SU-DHL-6 (cell line): ENCODE data around the gene ZRANB2.

Source experiments
- H2AFZ ChIP-seq: fragments of 200-600 bp; sonication (generic); 2 replicates; pipeline ENCODE4 v1.6.1; 2014; ENCODE audit warnings: low read depth, mild to moderate bottlenecking, moderate library complexity, mixed read lengths, antibody characterized with exemption, low read length; ENCODE audit not compliant: severe bottlenecking
- H3F3A ChIP-seq: fragments of 200-600 bp; shearing (Covaris generic); 2 replicates; pipeline ENCODE4 v1.6.0; 2016; ENCODE audit warnings: antibody characterized with exemption, mild to moderate bottlenecking; ENCODE audit not compliant: insufficient read depth
- H3K27ac ChIP-seq: fragments of 200-600 bp; sonication (generic); 2 replicates; pipeline ENCODE4 v1.5.1; 2016; ENCODE audit warnings: low read depth, mild to moderate bottlenecking, low read length, moderate library complexity, mixed read lengths
- H3K27me3 ChIP-seq: fragments of 200-600 bp; sonication (generic), shearing (Covaris generic); 2 replicates; pipeline ENCODE4 v1.6.0; 2014; ENCODE audit warnings: mild to moderate bottlenecking, low read length
- H3K36me3 ChIP-seq: fragments of 200-600 bp; sonication (generic); 2 replicates; pipeline ENCODE4 v1.6.1; 2014; ENCODE audit warnings: mild to moderate bottlenecking, low read length, mixed read lengths
- H3K4me2 ChIP-seq: fragments of 300-600, 200-600 bp; shearing (Covaris generic), sonication (generic); 2 replicates; pipeline ENCODE4 v1.6.0; 2014; ENCODE audit warnings: low read length, low read depth, mild to moderate bottlenecking; ENCODE audit not compliant: poor library complexity, severe bottlenecking
- H3K4me3 ChIP-seq: fragments of 200-600 bp; sonication (generic); 2 replicates; pipeline ENCODE4 v1.5.1; 2014; ENCODE audit warnings: antibody characterized with exemption, low read length, mild to moderate bottlenecking, mixed read lengths; ENCODE audit not compliant: insufficient read depth, poor library complexity, severe bottlenecking
- H3K79me2 ChIP-seq: fragments of 200-600 bp; sonication (generic); 2 replicates; pipeline ENCODE4 v1.6.1; 2014; ENCODE audit warnings: mild to moderate bottlenecking, low read length, moderate library complexity; ENCODE audit not compliant: insufficient read depth
- H3K9ac ChIP-seq: fragments of 200-600 bp; sonication (generic); 2 replicates; pipeline ENCODE4 v1.7.0; 2014; ENCODE audit warnings: mild to moderate bottlenecking, low read length
- H3K9me2 ChIP-seq: fragments of 200-600 bp; sonication (generic); replicated peaks from 2 replicates; pipeline ENCODE4 v1.6.1; 2014; ENCODE audit warnings: low read length; ENCODE audit not compliant: insufficient read depth
- H3K9me3 ChIP-seq: fragments of 200-600 bp; sonication (generic); 2 replicates; pipeline ENCODE4 v1.6.1; 2014; ENCODE audit warnings: low read length, mixed read lengths; ENCODE audit not compliant: insufficient read depth
- H4K20me1 ChIP-seq: fragments of 200-600 bp; sonication (generic); 2 replicates; pipeline ENCODE4 v1.6.1; 2014; ENCODE audit warnings: low read depth, mild to moderate bottlenecking, antibody characterized with exemption, low read length, moderate library complexity, mixed read lengths
- EZH2phosphoT487 ChIP-seq: fragments of 200-600 bp; sonication (generic), shearing (Covaris generic); conservative IDR thresholded peaks from 2 replicates; pipeline ENCODE4 v1.6.1; 2018; ENCODE audit warnings: mild to moderate bottlenecking, antibody characterized with exemption, low read length, moderate library complexity, mixed read lengths
- TF ChIP-seq, protein P1 (sequence below): fragments of 200-600 bp; sonication (generic); IDR thresholded peaks from one replicate; pipeline ENCODE4 v1.5.1; 2017; ENCODE audit warnings: antibody characterized with exemption, mild to moderate bottlenecking, low read length, moderate library complexity; ENCODE audit not compliant: insufficient read depth, poor library complexity, severe bottlenecking

ZRANB2 gene

DNA sequence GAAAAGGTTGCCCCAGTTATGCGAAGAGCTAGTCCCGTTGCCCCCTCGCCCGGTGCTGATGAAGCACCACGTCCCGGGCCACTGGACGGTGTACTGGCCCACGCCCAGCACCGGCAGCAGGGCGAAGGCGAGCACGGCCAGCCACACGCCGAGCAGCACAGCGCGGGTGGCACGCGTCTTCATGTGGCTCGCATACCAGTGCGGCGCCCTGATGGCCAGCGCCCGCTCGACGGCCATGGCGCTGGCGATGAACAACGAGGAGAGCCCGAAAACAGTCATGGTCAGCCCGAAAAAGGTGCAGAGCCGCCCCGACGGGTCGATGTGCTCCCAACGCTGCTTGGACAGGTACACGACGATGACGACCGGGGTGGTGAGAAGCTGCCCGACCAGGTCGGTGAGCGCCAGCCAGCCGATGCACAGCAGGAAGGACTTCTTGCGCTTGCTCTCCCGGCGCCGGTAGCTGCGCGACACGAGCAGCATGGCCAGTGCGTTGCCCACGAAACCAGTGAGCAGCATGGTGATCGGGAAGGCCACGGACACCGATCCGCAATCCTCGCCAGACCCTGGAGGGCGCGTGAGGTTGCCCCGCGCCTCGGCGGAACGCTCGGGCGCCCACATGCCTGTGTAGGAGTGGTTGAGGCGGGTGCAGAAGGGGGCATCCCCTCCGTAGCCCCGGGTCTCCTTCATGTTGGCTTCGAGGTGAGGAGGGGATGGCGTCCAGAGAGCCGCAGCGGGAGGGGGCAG is 33.8 kb downstream of the ZRANB2 start:
- no peak overlapping the region for H3K27ac ChIP-seq
- no peak overlapping the region for H2AFZ ChIP-seq
- no peaks in the 10 kb centered on the region for H3K9me3 ChIP-seq
- no peak overlapping the region for H3K9ac ChIP-seq
- H3K79me2 ChIP-seq: no peaks in the 10 kb centered on the region
- TF ChIP-seq, protein P1, sequence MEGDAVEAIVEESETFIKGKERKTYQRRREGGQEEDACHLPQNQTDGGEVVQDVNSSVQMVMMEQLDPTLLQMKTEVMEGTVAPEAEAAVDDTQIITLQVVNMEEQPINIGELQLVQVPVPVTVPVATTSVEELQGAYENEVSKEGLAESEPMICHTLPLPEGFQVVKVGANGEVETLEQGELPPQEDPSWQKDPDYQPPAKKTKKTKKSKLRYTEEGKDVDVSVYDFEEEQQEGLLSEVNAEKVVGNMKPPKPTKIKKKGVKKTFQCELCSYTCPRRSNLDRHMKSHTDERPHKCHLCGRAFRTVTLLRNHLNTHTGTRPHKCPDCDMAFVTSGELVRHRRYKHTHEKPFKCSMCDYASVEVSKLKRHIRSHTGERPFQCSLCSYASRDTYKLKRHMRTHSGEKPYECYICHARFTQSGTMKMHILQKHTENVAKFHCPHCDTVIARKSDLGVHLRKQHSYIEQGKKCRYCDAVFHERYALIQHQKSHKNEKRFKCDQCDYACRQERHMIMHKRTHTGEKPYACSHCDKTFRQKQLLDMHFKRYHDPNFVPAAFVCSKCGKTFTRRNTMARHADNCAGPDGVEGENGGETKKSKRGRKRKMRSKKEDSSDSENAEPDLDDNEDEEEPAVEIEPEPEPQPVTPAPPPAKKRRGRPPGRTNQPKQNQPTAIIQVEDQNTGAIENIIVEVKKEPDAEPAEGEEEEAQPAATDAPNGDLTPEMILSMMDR: no peak
- no peak for TF ChIP-seq EZH2phosphoT487
- H3F3A ChIP-seq: no peaks in the 10 kb centered on the region
- 0 out of 2 replicates have a peak, but pooled peaks cover 3% of the 10 kb centered on the region for H4K20me1 ChIP-seq
- H3K27me3 ChIP-seq: no peaks in the 10 kb centered on the region
- H3K36me3 ChIP-seq: no peaks in the 10 kb centered on the region
- no peak overlapping the region for H3K4me2 ChIP-seq
- H3K4me3 ChIP-seq: no peak overlapping the region
- H3K9me2 ChIP-seq: no peaks in the 10 kb centered on the region

DNA sequence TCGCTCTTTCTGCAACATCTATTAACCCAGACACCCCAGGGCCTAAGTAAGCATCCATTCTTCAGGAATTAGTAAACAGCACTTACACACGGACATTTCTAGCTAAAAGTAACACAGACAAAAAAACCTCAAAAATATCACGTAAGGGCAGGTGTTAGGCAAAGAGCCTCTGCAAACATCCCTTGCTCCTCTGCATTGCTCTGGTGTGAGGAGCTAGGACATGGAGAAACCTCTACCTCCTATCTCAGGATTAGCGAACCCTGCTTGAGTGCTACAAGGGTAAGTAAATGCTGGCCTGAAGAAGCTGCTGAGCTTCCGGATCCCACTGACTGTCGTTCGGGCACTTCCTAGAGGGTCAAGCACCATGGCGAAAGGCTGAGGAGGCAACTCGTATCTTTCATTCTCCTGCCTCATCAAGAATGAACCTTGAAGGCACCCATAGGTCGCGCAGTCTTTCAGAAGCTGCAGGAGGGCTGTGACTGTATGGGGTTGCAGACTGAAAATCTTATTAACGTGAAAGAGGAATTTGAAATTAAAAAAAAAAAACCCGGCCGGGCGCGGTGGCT is 35.3 kb downstream of the ZRANB2 start:
- Histone ChIP-seq H3F3A (no peaks in the 10 kb centered on the region), H3K9me2 (no peaks in the 10 kb centered on the region), H3K9ac (no peak overlapping the region), H4K20me1 (0 out of 2 replicates have a peak, but pooled peaks cover 3% of the 10 kb centered on the region), H3K9me3 (no peaks in the 10 kb centered on the region), H3K36me3 (no peaks in the 10 kb centered on the region), H3K4me3 (no peak overlapping the region), H3K27me3 (no peaks in the 10 kb centered on the region), H3K79me2 (no peaks in the 10 kb centered on the region), H2AFZ (no peak overlapping the region), H3K4me2 (no peak overlapping the region), H3K27ac (no peak overlapping the region)
- TF ChIP-seq, protein P1: no peak
- no peak for TF ChIP-seq EZH2phosphoT487

DNA sequence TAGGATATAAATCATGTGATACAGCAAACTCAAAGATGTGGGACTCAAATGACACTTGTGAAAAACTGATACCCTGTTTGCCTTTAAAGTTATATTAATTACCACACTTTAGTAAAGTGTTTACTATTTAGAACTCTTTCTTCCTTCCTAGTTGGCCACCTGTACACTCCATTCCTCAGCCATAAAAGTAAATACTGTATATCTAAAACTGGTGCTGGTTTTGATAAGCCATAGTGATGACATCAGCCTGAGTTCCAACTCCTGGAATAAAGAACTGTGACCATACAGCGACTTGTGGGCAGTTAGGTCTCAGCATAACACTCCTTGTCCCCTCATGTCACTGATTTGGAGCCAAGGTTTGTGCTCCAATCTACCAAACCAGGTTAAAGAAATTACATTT is 36.0 kb downstream of the ZRANB2 start:
- TF ChIP-seq EZH2phosphoT487: no peak
- TF ChIP-seq, protein P1: no peak
- Histone ChIP-seq H3K9me3 (no peaks in the 10 kb centered on the region), H3K27ac (no peak overlapping the region), H2AFZ (no peak overlapping the region), H3F3A (no peaks in the 10 kb centered on the region), H3K4me3 (no peak overlapping the region), H3K79me2 (no peaks in the 10 kb centered on the region), H4K20me1 (no peaks in the 10 kb centered on the region), H3K9ac (no peak overlapping the region), H3K36me3 (no peaks in the 10 kb centered on the region), H3K4me2 (no peak overlapping the region), H3K9me2 (no peaks in the 10 kb centered on the region), H3K27me3 (no peaks in the 10 kb centered on the region)
